Sigmoid colon (tissue), 4 donors: Measurements from ENCODE around the gene ROBO4.

Experiments used
- EP300 ChIP-seq, 4 donors: sonication (generic); formaldehyde crosslinking; IDR thresholded peaks; one replicate each; pipeline ENCODE4 v1.6.1; 2017; ENCODE audit warnings: antibody characterized with exemption in 4 of 4
- TF ChIP-seq, protein P1 (sequence below), 4 experiments: fragments of 450-650 bp in 3 of 4; fragments of 200-600 bp in 1 of 4; IDR thresholded peaks; one replicate each; pipeline ENCODE4 v1.5.1; 2016 to 2019; ENCODE audit warnings: antibody characterized with exemption in 4 of 4, mild to moderate bottlenecking in 3 of 4, moderate library complexity in 2 of 4

DNA sequence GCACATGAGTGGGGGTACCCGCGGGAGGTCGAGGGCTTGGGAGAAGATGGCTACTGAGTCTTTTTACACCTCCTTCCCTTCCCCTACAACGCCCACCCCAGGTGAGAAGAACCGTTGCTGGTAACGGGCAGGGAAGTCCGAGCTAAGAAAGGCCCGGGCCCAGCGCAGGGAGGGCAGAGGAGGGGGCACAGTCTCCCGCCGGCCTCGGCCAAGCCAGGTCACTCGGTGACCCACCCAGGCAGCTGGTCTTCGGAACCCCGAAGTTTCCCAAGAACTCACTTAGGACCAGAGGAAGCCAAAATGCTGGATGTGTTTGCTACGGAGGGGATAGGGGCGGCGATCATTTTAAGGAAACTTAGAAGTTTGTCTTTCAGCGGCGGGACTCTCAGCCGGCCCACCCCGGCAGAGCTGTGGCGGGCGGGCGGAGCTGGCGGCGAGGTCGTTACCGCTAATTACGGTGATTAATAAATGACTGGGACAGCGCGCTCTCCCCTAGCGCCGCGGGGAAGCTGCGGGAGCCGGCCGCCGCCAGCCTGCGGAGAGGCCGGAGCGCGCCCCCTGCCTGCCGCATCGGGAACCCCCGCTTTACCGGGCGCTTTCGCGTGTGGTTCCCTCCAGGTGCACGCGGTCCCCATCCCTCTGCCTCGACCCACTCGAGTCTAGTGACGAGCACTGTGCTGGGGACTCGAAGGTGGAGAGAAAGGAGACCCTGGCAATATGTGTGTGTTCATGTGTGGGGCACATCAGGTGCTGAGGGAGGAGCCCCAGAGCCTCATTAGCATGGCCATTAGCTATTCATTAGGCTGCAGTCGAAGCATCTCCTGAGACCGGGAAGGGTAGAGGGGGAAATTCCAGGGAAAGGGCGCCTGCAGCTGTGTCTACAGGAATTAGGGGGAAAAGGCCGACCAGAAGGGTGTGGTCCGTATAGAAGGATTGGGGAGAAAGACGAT is 31.5 kb downstream of the ROBO4 start:
- TF ChIP-seq, protein P1, sequence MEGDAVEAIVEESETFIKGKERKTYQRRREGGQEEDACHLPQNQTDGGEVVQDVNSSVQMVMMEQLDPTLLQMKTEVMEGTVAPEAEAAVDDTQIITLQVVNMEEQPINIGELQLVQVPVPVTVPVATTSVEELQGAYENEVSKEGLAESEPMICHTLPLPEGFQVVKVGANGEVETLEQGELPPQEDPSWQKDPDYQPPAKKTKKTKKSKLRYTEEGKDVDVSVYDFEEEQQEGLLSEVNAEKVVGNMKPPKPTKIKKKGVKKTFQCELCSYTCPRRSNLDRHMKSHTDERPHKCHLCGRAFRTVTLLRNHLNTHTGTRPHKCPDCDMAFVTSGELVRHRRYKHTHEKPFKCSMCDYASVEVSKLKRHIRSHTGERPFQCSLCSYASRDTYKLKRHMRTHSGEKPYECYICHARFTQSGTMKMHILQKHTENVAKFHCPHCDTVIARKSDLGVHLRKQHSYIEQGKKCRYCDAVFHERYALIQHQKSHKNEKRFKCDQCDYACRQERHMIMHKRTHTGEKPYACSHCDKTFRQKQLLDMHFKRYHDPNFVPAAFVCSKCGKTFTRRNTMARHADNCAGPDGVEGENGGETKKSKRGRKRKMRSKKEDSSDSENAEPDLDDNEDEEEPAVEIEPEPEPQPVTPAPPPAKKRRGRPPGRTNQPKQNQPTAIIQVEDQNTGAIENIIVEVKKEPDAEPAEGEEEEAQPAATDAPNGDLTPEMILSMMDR (IDR thresholded peaks at IDR 0.05), result peak; percentile 8 to 77 (median 44)
- TF ChIP-seq EP300 (IDR thresholded peaks at IDR 0.05), result no peak
